ENCODE data around the gene ZNF658.
"Not testable (repeated sequence)": the region's sequence is repeated elsewhere in the genome, so short reads cannot be mapped to it uniquely, and the experiment has no call there.

ZNF658 gene

GRCh38 chr9:66900490-66901131, at the start of gene ZNF658:
TSS of gene ZNF658 (plus strand) at chr9:66900725. CDS start at chr9:66903562, 2,837 bp downstream.
- H3K4me3 ChIP-seq (ENCODE audit: low read depth, low read length) = peak within 1 kb of the TSS; percentile 56
- DNase-seq (ENCODE audit: low read depth) = peak; percentile 86

GRCh38 chr9:66861732-66862131, 38.8 kb upstream of the ZNF658 start:
- DNase-seq (ENCODE audit: low read depth); H3K4me3 ChIP-seq (ENCODE audit: low read depth, low read length): not testable (repeated sequence)

GRCh38 chr9:66868660-66869059, 31.9 kb upstream of the ZNF658 start:
- not testable (repeated sequence) for H3K4me3 ChIP-seq (ENCODE audit: low read depth, low read length); DNase-seq (ENCODE audit: low read depth)

GRCh38 chr9:66880605-66881004, 19.9 kb upstream of the ZNF658 start:
- H3K4me3 ChIP-seq (ENCODE audit: low read depth, low read length) = not testable (repeated sequence)
- DNase-seq (ENCODE audit: low read depth) = peak; percentile 1

DNA sequence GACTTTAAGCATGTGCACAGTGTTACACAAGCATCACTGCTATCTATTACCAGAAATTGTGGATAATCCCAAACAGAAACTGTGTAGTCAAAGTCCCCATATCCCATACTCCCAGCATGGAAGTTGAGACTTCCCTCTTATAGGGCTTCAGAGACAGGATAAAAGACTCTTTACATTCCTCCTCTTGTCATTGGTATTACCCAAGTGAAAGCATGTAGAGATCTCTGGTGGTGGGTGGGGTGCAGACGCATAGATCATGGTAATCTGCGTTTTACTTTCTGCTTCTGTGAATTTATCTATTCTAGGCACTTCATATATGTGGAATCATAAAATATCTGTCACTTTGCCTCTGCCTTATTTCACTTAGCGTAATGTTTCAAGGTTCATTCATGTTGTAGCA, 18.7 kb upstream of the ZNF658 start:
- H3K4me3 ChIP-seq (ENCODE audit: low read depth, low read length); DNase-seq (ENCODE audit: low read depth): not testable (repeated sequence)

GRCh38 chr9:66890334-66890733, 10.2 kb upstream of the ZNF658 start:
- H3K4me3 ChIP-seq (ENCODE audit: low read depth, low read length); DNase-seq (ENCODE audit: low read depth): not testable (repeated sequence)

- peak; percentile 1 for DNase-seq (ENCODE audit: low read depth)
- H3K4me3 ChIP-seq (ENCODE audit: low read depth, low read length) = peak overlapping the region; percentile 56
Observed at GRCh38 chr9:66901141-66901540, 616 bp downstream of the ZNF658 start.

DNA sequence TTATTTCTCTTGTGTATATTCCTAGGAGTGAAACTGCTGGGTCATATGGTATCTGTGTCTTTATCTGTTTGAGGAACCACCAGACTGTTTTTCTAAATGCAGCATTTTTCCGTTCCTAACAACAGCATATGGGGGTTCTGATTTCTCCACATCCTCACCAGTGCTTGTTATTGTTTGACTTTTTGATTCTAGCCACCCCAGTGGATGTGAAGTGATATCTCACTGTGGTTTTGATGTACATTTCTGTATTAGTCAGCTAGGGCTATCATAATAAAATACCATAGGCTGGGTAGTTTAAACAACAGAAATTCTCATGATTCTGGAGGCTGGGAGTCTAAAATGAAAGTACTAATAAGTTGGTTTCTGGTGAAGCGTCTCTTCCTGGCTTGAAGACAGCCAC, 9.0 kb downstream of the ZNF658 start:
- not testable (repeated sequence) for H3K4me3 ChIP-seq (ENCODE audit: low read depth, low read length); DNase-seq (ENCODE audit: low read depth)

GRCh38 chr9:66920072-66920471, 19.5 kb downstream of the ZNF658 start:
- not testable (repeated sequence) for H3K4me3 ChIP-seq (ENCODE audit: low read depth, low read length); DNase-seq (ENCODE audit: low read depth)

DNA sequence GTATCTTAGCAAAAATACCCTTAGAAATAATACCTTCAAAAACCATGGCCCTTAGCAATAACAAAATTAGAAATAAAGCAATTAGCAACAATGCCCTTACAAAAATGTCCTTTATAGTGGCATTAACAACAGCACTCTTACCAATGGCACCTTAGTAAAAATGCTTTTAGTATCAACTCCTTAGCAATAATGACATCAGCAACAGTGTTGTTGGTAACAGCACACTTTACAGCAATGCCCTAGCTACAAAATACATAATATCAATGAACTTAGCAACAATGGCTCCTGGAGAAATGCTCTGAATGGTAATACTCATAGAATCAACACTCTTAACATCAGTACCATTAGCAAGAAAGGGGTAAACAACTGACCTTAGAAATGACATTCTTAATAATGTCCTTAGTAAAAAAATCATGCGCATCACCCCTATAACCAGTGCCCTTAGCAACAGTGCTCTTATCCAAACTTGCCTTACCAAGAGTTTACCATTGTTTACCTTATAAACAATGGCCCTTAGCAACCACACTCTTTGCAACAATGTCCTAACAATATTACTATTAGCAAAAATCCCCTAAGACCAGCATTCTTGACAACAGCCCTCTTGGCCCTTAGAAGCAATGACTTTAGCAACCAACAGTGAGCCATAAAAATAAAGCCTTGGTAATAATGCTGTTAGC, 35.8 kb downstream of the ZNF658 start:
- not testable (repeated sequence) for H3K4me3 ChIP-seq (ENCODE audit: low read depth, low read length); DNase-seq (ENCODE audit: low read depth)

DNA sequence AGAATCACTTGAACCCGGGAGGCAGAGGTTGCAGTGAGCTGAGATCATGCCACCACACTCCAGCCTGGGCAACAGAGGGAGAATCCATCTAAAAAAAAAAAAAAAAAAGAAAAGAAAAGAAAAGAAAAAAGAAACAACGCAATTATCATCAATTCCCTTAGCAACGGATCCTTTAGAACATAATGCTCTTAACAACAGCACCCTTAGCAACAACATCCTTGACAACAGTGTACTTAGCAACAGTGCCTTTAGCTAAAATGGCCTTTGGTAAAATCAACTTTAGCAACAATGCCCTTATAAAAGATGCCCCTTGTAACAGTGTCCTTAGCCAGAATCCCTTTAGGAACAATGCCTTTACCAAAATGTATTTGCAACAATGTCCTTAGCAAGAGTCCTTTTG, 37.1 kb downstream of the ZNF658 start:
- DNase-seq (ENCODE audit: low read depth); H3K4me3 ChIP-seq (ENCODE audit: low read depth, low read length): not testable (repeated sequence)

- DNase-seq (ENCODE audit: low read depth); H3K4me3 ChIP-seq (ENCODE audit: low read depth, low read length): not testable (repeated sequence)
Observed at GRCh38 chr9:66938322-66938721, 37.8 kb downstream of the ZNF658 start.

DNA sequence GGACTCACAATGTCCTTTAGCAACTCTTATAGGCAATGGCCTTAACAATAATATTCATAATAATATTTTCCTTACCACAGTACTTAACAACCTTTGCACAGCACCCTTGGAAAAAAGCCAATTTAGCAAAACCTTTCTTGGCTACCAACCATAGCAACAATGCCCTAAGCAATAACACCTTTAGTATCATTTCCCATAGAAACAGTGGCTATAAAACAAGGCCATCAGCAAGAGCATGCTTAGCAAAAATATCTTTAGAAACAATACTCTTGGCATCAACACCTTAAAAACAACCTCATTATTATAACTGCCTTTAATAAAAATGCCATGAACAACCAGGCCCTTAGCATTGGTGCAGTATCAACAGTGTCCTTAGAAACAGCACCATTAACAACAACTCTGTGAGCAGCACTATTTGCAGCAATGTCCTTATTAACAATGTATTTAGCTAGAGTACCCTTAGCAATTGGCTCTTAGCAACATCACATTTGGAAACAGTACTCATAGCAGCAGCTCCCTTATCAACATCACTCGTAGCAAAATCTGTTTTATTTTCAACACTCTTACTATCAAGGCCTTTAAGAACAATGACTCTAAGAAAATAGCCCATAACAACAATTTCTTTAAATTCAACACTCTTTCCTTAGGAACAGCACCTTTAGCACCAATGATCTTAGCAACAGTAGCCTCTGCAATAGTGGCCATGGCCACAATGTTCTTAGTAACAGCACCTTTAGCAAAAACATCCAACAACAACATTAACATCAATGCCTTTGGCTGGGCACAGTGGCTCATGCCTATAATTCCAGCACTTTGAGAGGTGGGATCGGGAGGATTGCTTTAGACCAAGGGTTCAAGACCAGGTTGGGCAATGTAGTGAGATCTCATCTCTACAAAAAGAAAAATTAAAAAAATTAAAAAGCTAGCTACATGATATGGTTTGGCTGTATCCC, 39.6 kb downstream of the ZNF658 start:
- DNase-seq (ENCODE audit: low read depth); H3K4me3 ChIP-seq (ENCODE audit: low read depth, low read length): not testable (repeated sequence)

DNA sequence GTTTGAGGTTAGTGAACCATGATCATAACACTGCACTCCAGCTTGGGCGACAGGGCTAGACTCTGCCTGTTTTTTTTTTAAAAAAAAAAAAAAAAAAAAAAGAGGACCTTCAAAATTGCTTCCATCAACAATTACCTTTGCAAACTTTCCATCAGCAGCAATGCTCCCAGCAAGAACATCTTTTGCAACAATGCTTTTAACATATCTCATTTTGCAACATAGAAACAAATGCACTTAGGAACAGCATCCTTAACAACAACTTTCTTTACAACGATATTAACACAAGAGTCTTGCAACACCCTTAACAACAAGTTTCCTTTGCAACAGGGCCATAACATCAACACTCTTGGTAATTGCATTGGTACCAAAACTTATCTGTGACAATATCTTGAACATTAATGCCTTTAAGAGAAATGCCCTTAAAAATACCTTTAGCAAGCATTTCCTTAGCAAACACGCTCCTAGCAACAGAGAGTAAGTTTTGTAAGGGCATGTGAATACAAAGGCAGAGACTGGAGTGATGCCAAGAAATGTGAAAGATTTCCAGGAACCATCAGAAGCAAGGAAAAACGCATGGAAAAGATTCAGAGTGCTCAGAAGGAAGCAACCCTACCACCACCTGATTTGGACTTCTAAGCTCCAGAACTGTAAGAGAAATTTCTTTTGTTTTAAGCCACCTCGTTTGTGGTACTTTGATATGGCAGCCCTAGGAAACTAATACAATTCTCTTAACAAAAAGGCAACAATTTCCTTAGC, 42.1 kb downstream of the ZNF658 start:
- DNase-seq (ENCODE audit: low read depth); H3K4me3 ChIP-seq (ENCODE audit: low read depth, low read length): not testable (repeated sequence)

DNA sequence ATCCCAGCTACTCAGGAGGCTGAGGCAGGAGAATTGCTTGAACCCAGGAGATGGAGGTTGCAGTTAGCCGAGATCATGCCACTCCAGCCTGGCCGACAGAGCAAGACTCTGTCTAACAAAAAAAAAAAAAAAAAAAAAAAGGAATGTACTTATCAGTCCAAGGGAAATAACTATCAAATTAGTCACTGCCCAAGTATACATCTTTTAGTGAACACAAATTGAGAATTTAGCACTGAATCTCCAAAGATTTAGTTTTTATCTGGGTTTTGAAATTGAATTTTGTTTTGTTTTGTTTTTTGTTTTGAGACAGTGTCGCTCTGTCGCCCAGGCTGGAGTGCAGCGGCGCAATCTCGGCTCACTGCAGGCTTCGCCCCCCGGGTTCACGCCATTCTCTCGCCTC, 52.1 kb downstream of the ZNF658 start:
- H3K4me3 ChIP-seq (ENCODE audit: low read depth, low read length); DNase-seq (ENCODE audit: low read depth): not testable (repeated sequence)

Data from GM12865 (cell line).